Stimulated activated CD8-positive, alpha-beta memory T cell treated with anti-CD3 and anti-CD28 coated beads, Interleukin-7, amount 100 ng/mL, for 4 hours (primary cell): ENCODE data around the gene TMEM185A.
"Not testable (repeated sequence)": the region's sequence is repeated elsewhere in the genome, so short reads cannot be mapped to it uniquely, and the experiment has no call there.

Experiments
- DNase-seq, 2 donors: peaks; one replicate each; pipeline ENCODE4 v3.0.0-alpha.2; 2020; ENCODE audit warnings: low read depth in 2 of 2

TMEM185A gene

DNA sequence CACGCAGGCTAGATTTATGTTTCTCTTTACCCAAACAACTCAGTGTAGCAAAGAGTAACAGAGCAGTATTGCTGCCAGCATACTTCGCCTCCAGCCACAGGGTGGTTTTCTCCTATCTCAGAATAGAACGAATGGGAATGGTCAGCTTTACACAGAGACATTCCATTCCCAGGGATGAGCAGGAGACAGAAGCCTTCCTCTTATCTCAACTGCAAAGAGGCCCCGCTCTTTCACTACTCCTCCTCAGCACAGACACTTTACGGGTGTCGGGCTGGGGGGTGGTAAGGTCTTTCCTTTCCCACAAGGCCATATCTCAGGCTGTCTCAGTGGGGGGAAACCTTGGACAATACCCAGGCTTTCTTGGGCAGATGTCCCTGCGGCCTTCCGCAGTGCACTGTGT, 4.8 kb downstream of the TMEM185A start:
- not testable (repeated sequence) for DNase-seq

DNA sequence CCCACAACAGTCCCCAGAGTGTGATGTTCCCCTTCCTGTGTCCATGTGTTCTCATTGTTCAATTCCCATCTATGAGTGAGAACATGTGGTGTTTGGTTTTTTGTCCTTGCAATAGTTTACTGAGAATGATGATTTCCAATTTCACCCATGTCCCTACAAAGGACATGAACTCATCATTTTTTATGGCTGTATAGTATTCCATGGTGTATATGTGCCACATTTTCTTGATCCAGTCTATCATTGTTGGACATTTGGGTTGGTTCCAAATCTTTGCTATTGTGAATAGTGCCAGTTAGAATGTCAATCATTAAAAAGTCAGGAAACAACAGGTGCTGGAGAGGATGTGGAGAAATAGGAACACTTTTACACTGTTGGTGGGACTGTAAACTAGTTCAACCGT, 11.9 kb downstream of the TMEM185A start:
- not testable (repeated sequence) for DNase-seq

DNA sequence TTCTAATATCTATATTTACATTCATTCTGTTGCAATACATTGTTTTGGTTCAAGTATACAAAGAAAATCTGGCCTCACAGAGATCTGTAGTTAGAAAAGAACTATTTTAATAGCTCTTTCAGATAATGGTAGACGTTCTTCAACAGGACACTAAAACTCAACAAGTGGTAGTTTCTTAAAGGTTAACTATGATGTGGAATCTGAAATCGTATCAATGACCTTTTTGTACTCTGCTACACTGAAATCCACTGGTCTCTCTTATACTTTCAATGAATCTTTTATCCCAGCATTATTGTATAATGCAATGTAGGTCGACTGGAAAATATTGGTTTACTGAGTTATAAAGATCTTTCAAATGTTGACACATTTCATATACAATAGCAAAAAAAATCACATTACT, 12.7 kb downstream of the TMEM185A start:
- DNase-seq: no peak

DNA sequence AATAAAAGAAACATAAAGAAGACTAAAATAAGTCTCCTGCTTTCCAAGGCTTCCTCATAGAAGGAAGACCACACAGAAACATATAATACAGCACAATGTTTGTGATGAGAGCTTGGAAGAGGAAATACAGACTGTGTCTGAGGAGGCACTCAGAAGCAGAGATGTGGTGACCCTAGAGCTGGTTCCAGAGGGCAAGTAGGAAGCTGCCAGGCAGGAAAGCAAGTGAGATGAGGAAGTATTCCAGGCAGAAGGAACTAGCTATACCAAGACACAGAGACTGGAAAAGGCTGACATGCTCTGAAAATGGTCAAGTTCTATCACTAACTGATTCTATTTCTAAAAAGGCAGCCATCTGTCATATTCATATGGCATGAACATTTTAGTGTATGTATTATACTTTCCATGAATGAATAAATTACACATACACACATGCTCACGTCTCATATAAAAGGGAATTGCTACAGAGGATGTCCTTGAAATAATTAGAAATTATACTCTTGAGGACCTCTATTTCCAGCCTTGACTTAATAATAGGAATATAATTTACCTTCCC, 19.9 kb downstream of the TMEM185A start:
- DNase-seq: no peak

DNA sequence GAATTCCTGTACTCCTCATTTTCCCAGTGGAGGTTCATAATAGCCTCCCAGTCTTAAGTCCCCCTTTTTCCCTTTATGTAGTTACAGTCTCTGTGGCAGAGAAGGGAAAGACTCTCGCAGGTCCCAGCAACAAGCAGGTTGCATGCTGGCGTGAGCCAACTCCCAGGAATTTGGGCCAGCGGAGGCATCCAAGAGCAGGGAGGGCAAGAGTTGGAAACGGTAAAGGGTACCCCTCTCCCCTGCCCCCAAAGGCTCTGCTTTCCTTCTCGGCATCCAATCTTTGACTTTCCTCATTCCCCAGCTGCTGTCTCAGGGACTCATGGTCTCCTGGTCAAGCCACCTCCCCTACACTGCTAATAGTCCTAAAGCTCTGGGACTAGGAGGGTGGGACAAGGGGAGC, 21.1 kb downstream of the TMEM185A start:
- no peak for DNase-seq

DNA sequence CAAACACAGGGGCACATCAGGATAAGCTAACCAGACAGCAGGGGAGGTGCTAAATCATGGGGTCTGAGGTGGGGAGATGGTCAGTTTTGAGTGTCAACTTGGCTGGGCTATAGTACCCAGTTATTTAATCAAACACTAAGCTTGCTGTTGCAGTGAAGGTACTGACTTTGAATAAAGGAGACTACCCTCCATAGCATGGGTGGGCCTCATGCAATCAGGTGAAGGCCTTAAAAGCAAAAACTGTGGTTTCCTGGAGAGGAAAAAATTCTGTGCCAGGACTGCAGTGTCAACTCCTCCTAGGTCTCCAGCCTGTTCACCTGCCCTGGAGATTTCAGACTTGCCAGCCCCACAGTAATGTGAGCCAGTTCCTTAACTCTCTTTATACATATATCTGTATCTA, 23.9 kb downstream of the TMEM185A start:
- DNase-seq: no peak

DNA sequence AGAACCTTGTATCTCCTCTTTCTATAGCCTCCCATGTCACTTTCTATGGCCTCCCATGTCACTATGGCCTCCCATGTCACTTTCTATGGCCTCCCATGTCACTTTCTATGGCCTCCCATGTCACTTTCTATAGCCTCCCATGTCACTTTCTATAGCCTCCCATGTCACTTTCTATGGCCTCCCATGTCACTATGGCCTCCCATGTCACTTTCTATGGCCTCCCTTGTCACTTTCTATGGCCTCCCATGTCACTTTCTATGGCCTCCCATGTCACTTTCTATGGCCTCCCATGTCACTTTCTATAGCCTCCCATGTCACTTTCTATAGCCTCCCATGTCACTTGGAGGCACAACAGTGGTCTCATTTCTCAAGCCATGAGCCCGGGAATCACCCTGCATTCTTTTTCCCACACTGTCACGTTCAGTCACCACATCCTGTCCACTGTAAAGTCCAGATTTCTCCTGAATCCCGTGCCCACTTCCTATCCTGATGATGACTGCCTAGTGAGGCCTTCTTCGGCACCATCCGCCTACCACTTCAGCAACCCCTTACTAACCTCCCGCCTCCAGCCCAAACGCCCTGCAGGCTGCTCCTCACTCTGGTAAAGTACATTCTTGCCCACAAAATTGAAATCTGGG, 26.2 kb downstream of the TMEM185A start:
- not testable (repeated sequence) for DNase-seq

DNA sequence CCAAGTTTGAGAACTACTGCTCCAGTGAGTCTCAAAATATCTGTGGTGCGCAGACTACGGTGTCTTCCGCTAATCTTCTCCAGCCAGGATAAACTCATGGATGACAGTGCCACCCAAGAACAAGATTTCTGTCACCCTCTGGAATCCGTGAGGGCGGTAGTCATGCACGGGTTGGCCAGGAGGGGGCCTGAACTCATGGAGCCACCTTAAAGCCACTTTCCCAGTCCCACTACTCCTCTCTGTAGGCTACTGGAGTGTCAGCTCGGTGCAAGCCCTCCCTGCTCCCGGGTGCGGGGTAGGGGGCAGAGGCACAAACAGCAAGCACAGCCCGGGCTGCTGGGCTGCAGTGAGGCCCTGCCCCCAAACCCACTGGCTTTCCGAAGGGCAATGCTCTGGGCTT, 33.0 kb downstream of the TMEM185A start:
- not testable (repeated sequence) for DNase-seq

DNA sequence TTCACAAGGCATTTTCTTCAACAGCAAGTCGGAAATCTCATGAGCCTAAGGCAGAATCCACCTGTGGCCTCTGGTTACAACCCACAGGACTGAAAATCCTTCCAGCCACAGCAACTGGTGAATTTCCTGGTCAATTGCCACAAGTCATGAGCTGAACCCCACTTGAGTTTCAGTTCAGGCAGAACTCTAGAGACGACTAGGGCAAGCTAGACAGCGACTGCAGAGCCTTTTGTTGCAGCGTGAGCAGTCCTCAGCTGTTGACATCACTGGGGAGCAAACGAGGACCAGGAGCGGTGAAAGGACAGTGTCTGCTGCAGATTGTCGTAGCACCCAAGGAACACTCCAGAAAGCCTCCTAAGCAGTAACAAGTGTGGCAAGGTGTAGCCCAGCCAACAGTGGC, 35.6 kb downstream of the TMEM185A start:
- not testable (repeated sequence) for DNase-seq

DNA sequence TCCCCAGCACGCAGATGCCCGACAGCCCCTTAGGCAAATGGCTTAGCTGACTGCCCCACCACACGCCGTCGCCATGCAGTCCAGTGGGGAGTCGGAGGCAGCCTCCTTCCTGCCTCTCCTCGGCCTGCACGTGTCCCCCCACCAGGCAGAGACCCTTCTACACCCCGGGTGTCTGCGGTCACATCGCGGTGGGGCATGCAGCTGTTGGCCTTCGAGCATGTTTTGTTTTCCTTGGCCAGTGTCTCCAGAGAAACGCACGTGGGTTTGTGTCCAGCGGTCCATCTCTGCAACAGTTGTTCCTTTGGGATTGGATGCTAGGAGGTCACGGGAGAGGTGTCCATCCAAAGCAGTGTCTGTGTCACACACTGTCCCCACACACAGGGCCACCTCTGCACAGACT, 36.4 kb downstream of the TMEM185A start, which contains the start of gene HSFX2:
TSS of gene HSFX2 (minus strand) at position 101 of the 400 bp plus-strand sequence. CDS start 614 bp downstream, outside the sequence.
- not testable (repeated sequence) for DNase-seq

DNA sequence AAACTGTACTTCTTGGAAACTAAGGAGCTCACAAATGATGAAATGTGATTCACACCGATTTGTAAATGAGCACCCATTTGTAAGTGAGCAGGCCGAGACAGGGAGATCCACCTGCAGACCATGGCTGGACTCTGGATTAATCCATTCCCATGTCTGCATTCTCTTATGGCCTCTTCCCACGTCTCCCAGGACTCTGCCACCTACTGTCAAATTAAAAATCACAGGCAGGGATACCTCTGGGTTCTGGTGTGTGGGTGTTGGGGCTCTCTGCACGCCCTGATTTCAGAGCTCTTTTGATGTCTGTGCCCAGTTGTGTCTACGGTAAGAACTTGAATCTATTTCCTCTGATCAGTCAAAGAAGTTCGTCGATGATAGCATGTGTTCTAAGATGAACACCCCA, 40.6 kb downstream of the TMEM185A start:
- DNase-seq: not testable (repeated sequence)

DNA sequence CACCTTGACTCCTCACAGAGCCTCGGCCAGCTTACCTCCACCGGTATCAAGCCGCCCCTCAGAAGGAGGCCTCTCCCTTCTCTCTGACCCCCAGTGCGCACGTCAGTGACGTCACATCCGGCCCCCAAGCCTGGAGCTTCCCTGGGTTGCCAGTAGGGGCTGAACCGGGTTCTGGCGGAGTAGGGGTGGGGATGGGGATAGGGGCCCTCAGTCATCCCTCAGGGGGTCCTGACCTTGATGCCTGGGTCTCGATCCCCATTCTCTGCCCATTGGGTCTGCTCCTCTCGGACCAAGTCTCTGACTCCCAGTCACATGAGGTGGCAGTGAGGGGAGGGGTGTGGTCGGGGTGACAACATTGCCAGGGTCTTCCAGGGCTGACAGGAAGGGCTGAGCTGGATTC, 44.2 kb downstream of the TMEM185A start, which contains the start of gene MAGEA9B:
TSS of gene MAGEA9B (minus strand) at position 101 of the 400 bp plus-strand sequence. CDS start 4,280 bp downstream, outside the sequence.
- not testable (repeated sequence) for DNase-seq

DNA sequence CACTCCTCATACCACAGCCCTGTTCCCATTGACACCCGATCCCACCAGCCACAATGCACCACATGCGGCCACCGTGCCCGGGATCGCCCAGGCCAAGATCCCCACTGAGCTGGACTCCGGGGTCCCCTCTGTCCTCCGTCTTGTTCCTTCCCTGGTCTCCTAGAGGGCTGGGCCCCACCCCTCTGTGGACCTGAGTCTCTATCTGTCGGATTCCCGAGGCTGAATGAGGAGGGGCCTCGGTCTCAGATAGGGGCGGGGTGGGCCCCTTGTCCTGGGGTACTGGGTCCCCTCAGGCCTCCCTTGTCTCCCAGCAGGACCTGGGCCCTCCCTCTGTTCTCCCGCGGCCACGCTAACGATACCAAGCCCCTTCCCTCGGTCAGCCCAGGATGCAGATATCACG, 46.0 kb downstream of the TMEM185A start:
- DNase-seq: not testable (repeated sequence)

DNA sequence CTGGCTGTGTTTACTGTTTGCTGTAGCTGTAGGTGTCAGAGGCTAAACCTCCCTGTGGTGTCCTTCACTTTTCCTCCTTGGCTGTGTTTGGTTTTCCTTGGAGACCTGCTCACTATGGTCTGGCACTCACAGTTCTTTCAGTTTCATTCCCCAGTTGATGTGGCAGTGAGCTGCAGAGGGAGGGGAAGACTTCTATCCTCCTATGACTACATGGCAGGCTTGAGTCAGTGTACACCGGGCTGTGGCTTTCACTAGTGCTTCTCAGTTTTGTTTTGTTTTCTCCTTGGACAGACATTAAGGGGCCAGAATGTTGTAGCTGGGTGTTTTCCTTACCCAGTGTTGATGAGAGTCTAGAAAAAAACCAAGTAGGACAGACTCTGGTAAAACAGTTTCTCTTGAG, 58.1 kb downstream of the TMEM185A start:
- not testable (repeated sequence) for DNase-seq

DNA sequence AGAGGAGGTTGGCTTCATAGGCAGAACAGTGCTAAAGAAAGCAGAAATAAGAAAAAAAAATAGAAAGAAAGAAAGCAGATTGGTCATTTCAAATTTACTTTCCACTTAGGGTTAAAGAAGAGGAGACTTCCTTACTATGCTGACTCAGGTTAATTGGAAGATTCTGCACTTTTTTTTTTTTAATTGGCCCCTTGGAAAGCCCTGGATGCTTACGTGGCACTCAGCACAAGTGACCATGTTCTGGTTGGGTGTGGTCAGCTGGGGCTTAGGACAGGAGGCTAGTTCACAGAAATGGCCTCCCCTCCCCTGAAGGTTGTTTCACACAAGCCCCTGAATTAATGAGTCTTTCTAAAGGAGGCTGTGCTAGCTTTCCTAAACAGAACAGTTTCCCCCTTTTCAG, 58.8 kb downstream of the TMEM185A start:
- no peak for DNase-seq

DNA sequence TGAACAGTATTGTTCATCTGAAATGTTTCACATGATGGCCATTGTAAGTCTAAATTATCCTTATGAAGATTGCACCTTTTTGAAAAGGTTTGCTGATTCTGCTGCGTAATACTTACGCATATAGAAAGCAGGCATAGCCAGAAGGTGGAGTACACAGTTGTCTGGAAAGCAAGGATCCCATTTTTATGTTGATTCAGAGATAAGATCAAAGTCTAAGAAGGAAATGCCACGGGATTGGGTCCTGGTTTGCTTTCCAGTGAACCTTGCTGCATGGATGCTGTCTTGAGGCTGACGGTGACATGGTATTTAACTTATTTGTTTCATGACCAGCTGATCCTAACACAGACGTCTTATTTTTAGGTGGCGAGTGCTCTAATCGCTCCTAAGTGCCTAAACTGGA, 59.8 kb downstream of the TMEM185A start:
- no peak for DNase-seq

DNA sequence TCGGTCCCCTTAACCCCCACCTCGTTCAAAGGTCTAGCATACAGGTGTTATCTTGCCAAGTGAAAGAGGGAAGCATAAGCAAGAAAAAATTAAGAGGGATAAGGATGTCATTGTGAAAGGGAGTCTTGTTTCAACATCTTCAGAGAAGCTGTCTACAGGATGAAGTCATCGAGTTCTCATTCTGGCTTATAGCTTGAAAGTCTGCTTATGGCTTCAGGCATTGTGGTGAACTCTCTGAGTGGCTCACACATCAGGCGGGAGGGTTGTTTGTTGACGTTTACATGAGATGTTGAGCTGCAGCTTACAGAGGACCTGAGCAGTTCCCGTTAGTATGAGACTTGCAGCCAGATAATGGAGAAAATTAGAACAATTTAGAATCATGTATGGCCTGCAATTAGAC, 60.9 kb downstream of the TMEM185A start:
- DNase-seq: no peak

DNA sequence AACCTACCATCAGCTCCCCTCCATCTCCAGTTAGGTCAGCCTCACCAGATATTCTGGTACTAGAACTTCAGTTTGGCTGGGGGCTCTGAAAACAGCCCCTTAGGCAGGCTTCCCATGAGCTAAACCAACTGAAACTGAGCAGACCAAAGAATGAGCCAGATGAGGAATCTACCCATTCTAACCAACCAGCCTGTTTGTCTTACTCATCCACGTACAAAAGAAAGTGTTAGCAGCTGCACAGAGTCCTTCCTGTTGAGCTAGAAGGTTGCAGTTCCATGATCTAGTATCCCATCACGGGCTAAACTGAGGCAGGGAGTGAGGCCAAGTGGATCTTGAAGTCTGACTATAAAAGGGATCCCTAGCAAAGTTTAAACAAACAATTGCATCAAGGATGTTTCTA, 61.8 kb downstream of the TMEM185A start:
- no peak for DNase-seq

DNA sequence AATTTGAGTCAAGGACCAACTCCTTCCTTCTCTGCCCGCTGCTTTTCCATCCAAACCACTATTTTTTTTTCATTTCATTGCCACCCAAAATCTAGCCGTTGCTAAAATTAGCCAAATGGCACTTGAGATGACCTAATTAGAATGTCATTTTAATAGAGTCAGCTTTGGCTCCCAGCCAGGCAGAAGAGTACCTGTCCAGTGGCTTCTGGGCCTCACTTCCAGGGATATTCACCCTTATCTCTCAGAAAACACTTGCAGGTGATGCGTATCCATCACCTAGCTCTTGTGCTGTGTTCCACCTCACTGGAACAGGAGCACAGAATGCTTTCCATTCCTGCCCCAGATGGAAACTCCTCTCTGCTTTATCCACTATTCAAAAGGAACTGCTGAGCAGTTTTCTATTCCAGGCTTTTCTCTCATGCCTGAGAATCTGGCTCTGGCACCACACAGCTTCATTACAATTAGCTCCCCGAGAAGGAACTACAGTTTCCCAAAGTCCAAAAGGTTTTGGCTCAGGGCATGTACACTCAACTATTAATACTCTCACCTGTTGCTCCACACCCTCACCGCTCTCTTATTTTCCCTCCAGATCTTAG, 62.8 kb downstream of the TMEM185A start:
- no peak for DNase-seq

DNA sequence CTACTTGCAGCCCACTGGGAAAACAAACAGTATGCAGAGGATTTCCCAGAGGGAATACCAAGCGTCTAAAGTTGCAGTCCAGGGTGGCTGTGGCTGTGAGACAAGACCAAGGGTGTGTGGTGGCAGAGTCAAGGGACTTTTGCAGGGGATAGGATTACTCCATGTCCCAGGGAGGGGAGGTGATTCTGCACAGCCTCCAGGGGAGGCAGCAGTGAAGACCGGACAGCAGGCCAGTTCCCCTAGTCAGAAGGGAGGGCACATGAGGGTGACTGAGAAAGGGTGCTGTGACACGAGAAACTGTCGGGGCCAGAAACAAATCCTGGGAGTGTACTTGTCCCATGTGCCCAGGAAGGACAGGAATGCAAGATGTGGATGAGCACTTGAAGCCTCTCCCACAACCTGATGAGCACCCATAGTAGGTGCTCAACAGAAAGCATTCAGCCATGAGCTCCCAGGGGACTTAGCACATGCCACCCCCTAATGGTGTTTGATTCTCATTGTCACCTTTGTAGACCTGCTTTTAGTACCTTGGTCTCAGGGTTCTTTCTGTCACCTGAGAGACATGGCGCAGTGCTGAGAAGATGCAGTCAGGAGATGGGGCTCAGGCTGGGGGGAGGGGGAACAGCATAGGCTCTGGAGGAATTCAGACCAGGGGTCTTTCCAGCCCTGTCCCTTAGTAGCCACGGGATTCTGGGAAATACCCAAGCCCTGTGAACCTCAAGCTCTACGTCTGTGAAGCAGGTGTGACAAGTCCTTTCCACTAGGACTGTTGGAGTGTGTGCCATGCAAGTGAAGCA, 63.8 kb downstream of the TMEM185A start:
- DNase-seq: no peak

DNA sequence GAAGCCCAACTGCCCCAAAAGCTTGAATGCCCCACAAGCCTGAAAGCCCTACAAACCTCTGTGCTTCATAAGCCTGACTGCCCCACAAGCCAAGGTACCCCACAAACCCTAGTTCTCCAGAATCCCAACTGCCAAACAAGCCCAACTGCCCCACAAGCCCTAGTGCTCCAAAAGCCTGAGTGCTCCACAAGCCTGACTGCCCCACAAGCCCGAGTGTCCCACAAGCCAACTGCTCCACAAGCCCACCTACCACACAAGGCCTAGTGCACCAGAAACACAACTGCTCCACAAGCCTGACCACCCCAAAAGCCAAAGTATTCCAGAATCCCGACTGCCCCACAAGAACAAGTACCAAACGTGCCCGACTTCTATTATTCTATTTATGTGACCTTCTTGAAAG, 68.2 kb downstream of the TMEM185A start:
- no peak for DNase-seq

DNA sequence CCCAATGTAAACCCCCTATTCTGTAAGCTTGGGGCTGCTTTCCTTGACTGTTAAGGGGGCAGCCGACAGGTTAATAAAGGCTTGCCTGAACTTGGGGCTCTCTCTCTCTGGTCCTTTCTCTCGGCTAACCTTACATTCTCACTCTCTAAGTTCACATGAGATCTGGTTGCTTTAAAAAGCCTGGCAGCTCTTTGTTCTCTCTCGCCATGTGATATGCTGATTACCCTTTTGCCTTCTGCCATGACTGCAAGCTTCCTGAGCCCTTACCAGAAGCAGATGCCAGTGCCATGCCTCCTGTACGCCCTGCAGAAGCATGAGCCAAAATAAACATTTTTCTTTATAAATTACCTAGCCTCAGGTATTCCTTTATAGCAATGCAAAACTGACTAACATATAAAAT, 76.3 kb downstream of the TMEM185A start:
- DNase-seq: not testable (repeated sequence)

DNA sequence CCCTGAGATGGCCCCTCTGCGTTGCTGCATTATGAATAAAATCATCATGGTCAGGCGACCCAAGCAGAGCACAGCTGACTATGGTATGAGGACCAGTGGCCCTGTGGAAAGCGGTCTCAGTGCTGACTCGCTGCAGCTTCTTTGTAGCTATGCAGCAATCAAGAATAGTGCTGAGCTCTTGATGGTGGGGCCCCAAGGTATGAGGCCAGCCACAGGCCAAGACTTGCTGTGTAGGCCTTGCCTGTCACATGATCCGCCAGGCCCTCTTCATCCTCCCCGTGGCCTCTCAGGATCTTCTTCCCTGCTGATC, 79.7 kb downstream of the TMEM185A start:
- DNase-seq: not testable (repeated sequence)
